ENCODE measurements around the gene ATP11C.

Gene ATP11C

DNA sequence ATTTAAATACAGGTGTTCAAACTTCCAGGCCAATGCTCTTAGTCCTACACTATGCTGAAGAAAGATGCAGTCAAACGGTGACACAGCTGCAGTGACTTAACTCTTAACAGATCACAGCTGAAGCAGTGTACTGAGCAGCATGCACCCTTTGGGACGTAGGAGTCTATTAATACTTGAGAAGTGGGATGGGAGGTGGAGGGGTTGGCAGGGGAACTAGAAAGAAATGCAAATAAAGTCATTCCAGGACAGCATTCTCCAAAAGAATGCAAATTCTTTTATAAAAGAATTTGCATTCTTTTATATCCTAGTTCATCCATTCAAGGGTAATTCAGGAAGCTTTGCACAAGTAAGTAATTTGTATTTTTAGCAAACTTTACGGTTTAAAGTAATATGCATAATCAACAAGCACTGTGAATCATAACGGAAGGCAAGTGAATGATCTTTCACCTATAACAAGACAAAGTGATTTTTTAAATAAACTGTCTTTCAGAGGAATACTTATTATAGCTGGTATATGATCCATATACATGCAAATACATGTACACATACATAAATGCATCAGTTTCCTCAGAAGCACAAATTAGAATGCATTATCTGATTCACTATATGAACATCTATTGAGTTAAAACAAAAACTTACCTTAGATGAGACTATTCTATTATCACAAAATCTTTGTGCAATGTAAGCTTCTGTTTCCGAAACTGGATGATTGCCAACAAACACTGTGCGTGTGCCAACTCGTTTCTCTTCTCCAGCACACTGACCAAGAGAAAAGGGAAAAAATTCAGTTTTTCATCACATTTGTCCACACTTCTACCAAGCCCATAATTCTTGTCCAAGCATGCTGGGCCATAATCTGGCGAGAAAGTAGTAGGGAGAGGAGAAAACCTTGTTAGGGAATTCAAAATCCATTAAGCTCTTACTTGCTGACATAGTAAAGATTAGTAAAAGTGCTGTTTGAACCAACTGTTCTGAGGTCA lies 106.5 kb downstream of the ATP11C start:
- TF ChIP-seq POLR2A (IDR thresholded peaks at IDR 0.05; ENCODE audit: low read depth, low read length), result no peak
- TF ChIP-seq PAX5 (IDR thresholded peaks at IDR 0.05; ENCODE audit: insufficient read depth, low read length, severe bottlenecking), result no peak
- no peak for TF ChIP-seq POU2F2 (IDR thresholded peaks at IDR 0.05; ENCODE audit: low read depth, low read length)
- TF ChIP-seq SPI1 (IDR thresholded peaks at IDR 0.05; ENCODE audit: low read depth, low read length), result no peak
- TF ChIP-seq POLR2AphosphoS5 (IDR thresholded peaks at IDR 0.05; ENCODE audit: low read depth, low read length), result no peak
- no peak for TF ChIP-seq TAF1 (IDR thresholded peaks at IDR 0.05; ENCODE audit: low read depth, low read length)
- FAIRE-seq (no peak), DNase-seq (ENCODE audit: insufficient read length, low spot score) (no peak)

DNA sequence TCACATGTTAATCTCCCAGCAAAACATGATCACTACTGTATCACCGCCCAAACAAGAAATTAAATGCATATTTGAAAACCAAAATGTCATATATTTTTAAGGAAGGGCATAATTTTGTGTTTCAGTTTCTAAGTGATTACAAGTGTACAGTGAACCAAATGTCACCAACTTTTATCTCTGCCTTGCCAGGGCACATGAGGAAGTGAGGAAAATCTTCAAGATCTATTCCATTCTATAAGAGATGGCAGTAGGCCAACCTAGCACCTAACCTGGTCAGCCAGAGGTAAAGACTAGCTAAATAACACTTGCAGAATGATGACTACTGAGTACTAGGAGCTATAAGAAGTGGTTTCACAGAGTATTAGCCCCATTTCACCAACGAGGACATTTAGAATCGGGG lies 107.2 kb downstream of the ATP11C start:
- no peak for TF ChIP-seq POLR2A (IDR thresholded peaks at IDR 0.05; ENCODE audit: low read depth, low read length)
- no peak for TF ChIP-seq POLR2AphosphoS5 (IDR thresholded peaks at IDR 0.05; ENCODE audit: low read depth, low read length)
- TF ChIP-seq PAX5 (IDR thresholded peaks at IDR 0.05; ENCODE audit: insufficient read depth, low read length, severe bottlenecking), result no peak
- TF ChIP-seq TAF1 (IDR thresholded peaks at IDR 0.05; ENCODE audit: low read depth, low read length), result no peak
- TF ChIP-seq POU2F2 (IDR thresholded peaks at IDR 0.05; ENCODE audit: low read depth, low read length), result no peak
- TF ChIP-seq SPI1 (IDR thresholded peaks at IDR 0.05; ENCODE audit: low read depth, low read length), result peak; percentile 19; the same call in 1 of the 2 replicates
- DNase-seq (ENCODE audit: insufficient read length, low spot score) (no peak), FAIRE-seq (no peak)

DNA sequence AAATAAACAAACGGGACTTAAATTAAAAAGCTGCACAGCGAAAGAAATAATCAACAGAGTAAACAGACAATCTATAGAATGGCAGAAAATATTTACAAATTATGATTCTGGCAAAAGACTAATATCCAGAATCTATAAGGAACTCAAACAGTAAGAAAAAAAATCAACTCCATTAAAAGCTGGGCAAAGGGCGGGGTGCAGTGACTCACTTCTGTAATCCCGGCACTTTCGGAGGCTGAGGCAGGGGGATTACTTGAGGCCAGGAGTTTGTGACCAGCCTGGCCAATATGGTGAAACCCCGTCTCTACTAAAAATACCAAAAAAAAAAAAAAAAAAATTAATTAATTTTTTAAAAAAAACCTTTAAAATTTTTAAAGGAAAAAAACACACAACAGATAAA lies 109.0 kb downstream of the ATP11C start:
- DNase-seq (ENCODE audit: insufficient read length, low spot score), result no peak
- no peak for FAIRE-seq
- TF ChIP-seq POLR2AphosphoS5 (IDR thresholded peaks at IDR 0.05; ENCODE audit: low read depth, low read length) (no peak), POLR2A (IDR thresholded peaks at IDR 0.05; ENCODE audit: low read depth, low read length) (no peak), POU2F2 (IDR thresholded peaks at IDR 0.05; ENCODE audit: low read depth, low read length) (no peak), SPI1 (IDR thresholded peaks at IDR 0.05; ENCODE audit: low read depth, low read length) (no peak), PAX5 (IDR thresholded peaks at IDR 0.05; ENCODE audit: insufficient read depth, low read length, severe bottlenecking) (no peak), TAF1 (IDR thresholded peaks at IDR 0.05; ENCODE audit: low read depth, low read length) (no peak)

DNA sequence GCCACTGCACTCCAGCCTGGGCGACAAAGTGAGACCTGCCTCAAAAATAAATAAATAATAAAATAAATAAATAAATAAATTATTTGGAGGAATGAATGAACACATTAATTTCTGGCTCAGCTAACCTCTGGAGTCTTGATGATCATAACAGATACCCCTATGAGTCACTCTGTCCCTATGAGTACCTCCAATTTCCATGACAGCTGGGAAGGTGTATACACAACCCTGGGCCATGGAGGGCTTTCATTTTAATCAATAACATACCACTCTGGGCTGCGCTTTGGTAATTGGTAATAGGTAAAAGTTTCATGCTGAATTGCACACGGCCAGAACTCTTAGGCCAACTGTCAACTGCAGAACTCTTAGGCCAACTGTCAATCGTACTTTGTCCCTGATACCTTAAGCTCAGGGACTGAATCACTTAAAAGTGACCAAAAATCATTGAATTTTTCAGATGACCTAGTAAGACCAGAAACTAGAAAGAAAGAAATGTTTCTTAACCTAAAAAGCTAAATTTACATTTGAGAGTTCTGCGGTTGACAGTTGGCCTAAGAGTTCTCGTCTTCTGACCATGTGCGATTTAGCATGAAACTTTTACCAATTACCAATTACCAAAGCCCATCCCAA lies 112.4 kb downstream of the ATP11C start:
- TF ChIP-seq POLR2A (IDR thresholded peaks at IDR 0.05; ENCODE audit: low read depth, low read length) (no peak), SPI1 (IDR thresholded peaks at IDR 0.05; ENCODE audit: low read depth, low read length) (no peak), POU2F2 (IDR thresholded peaks at IDR 0.05; ENCODE audit: low read depth, low read length) (no peak), POLR2AphosphoS5 (IDR thresholded peaks at IDR 0.05; ENCODE audit: low read depth, low read length) (no peak), TAF1 (IDR thresholded peaks at IDR 0.05; ENCODE audit: low read depth, low read length) (no peak), PAX5 (IDR thresholded peaks at IDR 0.05; ENCODE audit: insufficient read depth, low read length, severe bottlenecking) (no peak)
- FAIRE-seq, result no peak
- DNase-seq (ENCODE audit: insufficient read length, low spot score), result no peak

DNA sequence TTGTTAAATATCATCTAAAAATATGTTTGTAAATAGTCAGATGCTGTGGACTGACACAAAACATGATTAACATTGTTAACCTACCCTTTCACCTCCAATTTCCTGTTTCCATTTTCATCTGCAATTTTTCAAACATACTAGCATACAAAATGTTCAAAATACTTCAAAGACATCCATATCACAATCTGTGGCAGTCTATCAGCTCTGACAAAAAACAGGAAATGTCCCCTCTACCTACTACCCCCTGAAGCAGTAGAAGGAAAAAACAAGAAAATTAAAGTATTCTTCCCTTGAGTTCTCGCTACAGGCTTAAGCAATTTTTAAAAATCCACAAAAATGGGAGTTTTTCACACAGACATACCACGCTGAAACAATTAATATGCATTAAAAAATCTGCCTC lies 116.6 kb downstream of the ATP11C start:
- FAIRE-seq, result no peak
- TF ChIP-seq POLR2AphosphoS5 (IDR thresholded peaks at IDR 0.05; ENCODE audit: low read depth, low read length), result no peak
- TF ChIP-seq POU2F2 (IDR thresholded peaks at IDR 0.05; ENCODE audit: low read depth, low read length), result no peak
- TF ChIP-seq POLR2A (IDR thresholded peaks at IDR 0.05; ENCODE audit: low read depth, low read length), result no peak
- TF ChIP-seq PAX5 (IDR thresholded peaks at IDR 0.05; ENCODE audit: insufficient read depth, low read length, severe bottlenecking), result no peak
- TF ChIP-seq TAF1 (IDR thresholded peaks at IDR 0.05; ENCODE audit: low read depth, low read length), result no peak
- TF ChIP-seq SPI1 (IDR thresholded peaks at IDR 0.05; ENCODE audit: low read depth, low read length), result no peak
- DNase-seq (ENCODE audit: insufficient read length, low spot score), result no peak

DNA sequence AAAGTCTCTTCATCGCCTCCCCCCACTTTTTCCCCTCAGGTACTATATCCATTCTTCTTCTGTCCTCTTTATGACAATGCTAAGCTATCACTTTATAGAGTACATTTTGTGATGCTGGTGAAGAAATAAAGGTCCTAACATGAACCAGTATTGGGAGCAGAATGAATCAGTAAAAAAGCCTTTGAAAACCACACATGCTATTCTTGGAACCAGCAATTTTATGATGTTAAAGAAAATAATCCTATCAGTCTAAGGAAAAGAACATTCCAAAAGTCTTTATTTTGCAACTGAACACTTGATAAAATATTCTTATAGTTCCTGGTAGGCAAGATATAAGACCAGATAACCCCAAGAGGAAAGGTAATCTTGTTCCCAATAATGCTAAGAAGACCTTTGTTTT lies 117.1 kb downstream of the ATP11C start:
- DNase-seq (ENCODE audit: insufficient read length, low spot score) (no peak), FAIRE-seq (peak; percentile 26)
- TF ChIP-seq POU2F2 (IDR thresholded peaks at IDR 0.05; ENCODE audit: low read depth, low read length), result no peak
- no peak for TF ChIP-seq POLR2AphosphoS5 (IDR thresholded peaks at IDR 0.05; ENCODE audit: low read depth, low read length)
- TF ChIP-seq PAX5 (IDR thresholded peaks at IDR 0.05; ENCODE audit: insufficient read depth, low read length, severe bottlenecking), result no peak
- TF ChIP-seq TAF1 (IDR thresholded peaks at IDR 0.05; ENCODE audit: low read depth, low read length), result no peak
- no peak for TF ChIP-seq SPI1 (IDR thresholded peaks at IDR 0.05; ENCODE audit: low read depth, low read length)
- TF ChIP-seq POLR2A (IDR thresholded peaks at IDR 0.05; ENCODE audit: low read depth, low read length), result no peak

DNA sequence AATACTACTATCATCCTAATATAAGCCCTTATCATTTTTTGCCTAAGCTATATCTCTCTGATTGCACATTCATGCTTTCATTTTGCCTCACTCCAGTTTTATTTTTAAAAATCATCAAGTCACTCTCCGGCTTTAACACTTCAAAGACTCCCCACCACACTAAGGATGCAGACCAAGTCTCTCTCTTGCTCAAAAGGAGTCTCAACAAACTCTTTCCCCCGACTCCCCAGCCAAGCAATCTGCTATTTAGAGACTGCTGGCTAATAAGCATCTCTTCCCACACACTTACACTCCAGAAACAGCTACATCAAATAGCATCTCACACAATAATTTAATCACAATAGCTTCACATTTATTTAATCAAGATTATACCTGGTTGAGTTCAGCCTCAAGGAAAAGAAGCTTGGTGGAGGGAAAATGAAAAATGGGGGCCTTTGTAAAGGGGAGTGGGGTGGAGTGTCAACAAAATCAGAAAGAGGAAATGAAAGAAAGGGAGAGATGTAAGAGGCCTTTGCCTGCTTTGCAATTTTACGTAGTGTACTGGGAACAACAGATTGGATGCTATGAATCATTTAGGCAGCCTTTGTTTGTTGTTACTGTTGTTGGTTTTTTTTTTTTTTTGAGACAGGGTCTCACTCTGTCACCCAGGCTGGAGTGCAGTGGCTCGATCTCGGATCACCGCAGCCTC lies 120.8 kb downstream of the ATP11C start:
- no peak for FAIRE-seq
- no peak for DNase-seq (ENCODE audit: insufficient read length, low spot score)
- TF ChIP-seq PAX5 (IDR thresholded peaks at IDR 0.05; ENCODE audit: insufficient read depth, low read length, severe bottlenecking) (no peak), SPI1 (IDR thresholded peaks at IDR 0.05; ENCODE audit: low read depth, low read length) (peak; percentile 88)

DNA sequence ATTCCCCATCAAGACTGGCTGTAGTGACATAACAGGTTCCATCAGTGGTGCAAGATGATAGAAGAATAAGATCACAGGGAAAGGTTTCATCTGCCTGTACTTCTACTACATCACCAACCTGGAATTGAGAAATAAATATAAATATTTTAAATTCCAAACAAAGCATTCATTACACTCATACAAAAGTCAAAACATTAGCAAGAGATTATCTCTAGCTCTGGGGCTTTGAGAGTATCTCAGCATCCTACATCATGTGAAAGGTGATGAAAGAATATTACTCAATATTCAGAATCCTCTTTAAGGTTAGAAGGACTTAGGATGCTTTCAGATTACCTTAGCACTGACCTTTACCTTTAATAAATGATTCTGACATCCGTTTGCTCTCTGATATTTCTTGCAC lies 128.4 kb downstream of the ATP11C start:
- no peak for FAIRE-seq
- TF ChIP-seq SPI1 (IDR thresholded peaks at IDR 0.05; ENCODE audit: low read depth, low read length), result no peak
- TF ChIP-seq PAX5 (IDR thresholded peaks at IDR 0.05; ENCODE audit: insufficient read depth, low read length, severe bottlenecking), result no peak
- no peak for TF ChIP-seq TAF1 (IDR thresholded peaks at IDR 0.05; ENCODE audit: low read depth, low read length)
- no peak for DNase-seq (ENCODE audit: insufficient read length, low spot score)

DNA sequence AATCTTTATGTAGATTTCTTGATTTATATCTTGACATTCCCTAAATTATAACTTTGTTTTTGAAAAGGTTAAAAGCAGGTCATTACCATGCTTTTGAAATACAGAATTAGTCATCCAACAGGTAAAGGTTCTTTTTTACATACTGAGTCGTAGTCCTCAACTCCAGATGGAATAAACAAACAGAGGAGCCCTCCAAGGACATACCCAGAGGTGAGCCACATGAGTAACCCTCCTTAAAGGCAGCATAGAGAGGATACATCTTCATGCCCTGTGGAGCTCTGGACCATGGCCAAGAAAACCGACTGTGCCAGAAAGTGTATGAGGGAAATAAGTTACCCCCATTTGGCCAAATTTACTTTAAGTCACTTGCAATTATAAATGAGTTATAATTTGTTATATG lies 129.6 kb downstream of the ATP11C start:
- DNase-seq (ENCODE audit: insufficient read length, low spot score) (no peak), FAIRE-seq (no peak)
- no peak for TF ChIP-seq PAX5 (IDR thresholded peaks at IDR 0.05; ENCODE audit: insufficient read depth, low read length, severe bottlenecking)
- TF ChIP-seq TAF1 (IDR thresholded peaks at IDR 0.05; ENCODE audit: low read depth, low read length), result no peak
- no peak for TF ChIP-seq POLR2A (IDR thresholded peaks at IDR 0.05; ENCODE audit: low read depth, low read length)
- TF ChIP-seq SPI1 (IDR thresholded peaks at IDR 0.05; ENCODE audit: low read depth, low read length), result no peak
- TF ChIP-seq POLR2AphosphoS5 (IDR thresholded peaks at IDR 0.05; ENCODE audit: low read depth, low read length), result no peak
- TF ChIP-seq POU2F2 (IDR thresholded peaks at IDR 0.05; ENCODE audit: low read depth, low read length), result no peak
